Vagina (tissue), 2 donors: ENCODE data around the gene ARHGAP35. TPM values are rescaled to one million over a fixed set of nuclear protein-coding genes. Genes with fewer than 3 reads are reported as not detected.

Experiments
- DNase-seq, 2 donors: peaks; one replicate each; pipeline ENCODE4 v3.0.0-alpha.2; 2017; ENCODE audit errors: extremely low spot score in 2 of 2
- H3K27ac ChIP-seq: fragments of 200-600 bp; sonication (generic); one replicate; pipeline ENCODE4 v1.5.1; 2019
- H3K27me3 ChIP-seq: fragments of 200-600 bp; sonication (generic); one replicate; pipeline ENCODE4 v1.5.1; 2019
- H3K36me3 ChIP-seq, 2 donors: fragments of 200-600 bp; sonication (generic); one replicate each; pipeline ENCODE4 v1.5.1; 2017 to 2019
- H3K4me1 ChIP-seq: fragments of 200-600 bp; sonication (generic); one replicate; pipeline ENCODE4 v1.5.1; 2019
- H3K4me3 ChIP-seq, 2 donors: fragments of 200-600 bp; sonication (generic); 1 replicate in 1 of 2; 2 replicates in 1 of 2; pipeline ENCODE4 v1.5.1; 2016 to 2019
- H3K9me3 ChIP-seq: fragments of 200-600 bp; sonication (generic); one replicate; pipeline ENCODE4 v1.5.1; 2019
- CTCF ChIP-seq, 3 experiments: fragments of 450-650 bp in 2 of 3; fragments of 200-600 bp in 1 of 3; sonication (generic) in 1 of 3; IDR thresholded peaks; one replicate each; pipeline ENCODE4 v1.5.1; 2017 to 2019; ENCODE audit warnings: antibody characterized with exemption in 3 of 3, mild to moderate bottlenecking in 2 of 3, moderate library complexity in 2 of 3
- POLR2A ChIP-seq, 2 donors: fragments of 450-650 bp; IDR thresholded peaks; one replicate each; pipeline ENCODE4 v1.6.1; 2017; ENCODE audit warnings: antibody characterized with exemption in 2 of 2, mild to moderate bottlenecking in 2 of 2, moderate library complexity in 2 of 2
- POLR2AphosphoS5 ChIP-seq, 2 donors: sonication (generic); formaldehyde crosslinking; IDR thresholded peaks; one replicate each; pipeline ENCODE4 v1.9.0; 2017; ENCODE audit warnings: antibody characterized with exemption in 2 of 2, mild to moderate bottlenecking in 2 of 2, low read depth in 1 of 2; ENCODE audit not compliant: insufficient read depth in 1 of 2
- intact Hi-C: fragments of 100-400 bp; cut with DNase I; formaldehyde crosslinking; loops from one replicate; pipeline ENCODE4 v1.15.1; 2023
- total RNA-seq: library from RNA; depleted of rRNA; stranded (reverse); fragments of >200 nt; gene quantifications from one replicate; pipeline ENCODE4 v1.2.3, GENCODE V29; 2016

Gene ARHGAP35
- total RNA-seq, 1 donor from 2014 or later, result 42.5 TPM

- intact Hi-C loops, result no loop called here
- no peak for TF ChIP-seq POLR2AphosphoS5 (IDR thresholded peaks at IDR 0.05; ENCODE audit: insufficient read depth in 1 of 2, low read depth in 1 of 2)
- Histone ChIP-seq H3K4me1 (peaks cover 57% of the 10 kb centered on the region), H3K4me3 (no peak overlapping the region), H3K27me3 (no peaks in the 10 kb centered on the region), H3K9me3 (no peaks in the 10 kb centered on the region), H3K36me3 (no peaks in the 10 kb centered on the region), H3K27ac (no peak overlapping the region)
- DNase-seq, result no peak
These were observed 26.5 kb downstream of the ARHGAP35 start for GRCh38 chr19:46887240-46887782.

GRCh38 chr19:46890423-46891170 lies 29.8 kb downstream of the ARHGAP35 start:
- no peaks in the 10 kb centered on the region for H3K27me3 ChIP-seq
- peaks cover 51% of the 10 kb centered on the region for H3K4me1 ChIP-seq
- no peaks in the 10 kb centered on the region for H3K36me3 ChIP-seq
- no peak for DNase-seq
- TF ChIP-seq CTCF (IDR thresholded peaks at IDR 0.05) (no peak), POLR2AphosphoS5 (IDR thresholded peaks at IDR 0.05; ENCODE audit: insufficient read depth in 1 of 2, low read depth in 1 of 2) (no peak), POLR2A (IDR thresholded peaks at IDR 0.05) (no peak)
- no peak overlapping the region for H3K4me3 ChIP-seq
- H3K27ac ChIP-seq, result no peak overlapping the region
- no peaks in the 10 kb centered on the region for H3K9me3 ChIP-seq
- intact Hi-C loops, result no loop called here

- Histone ChIP-seq H3K36me3 (no peaks in the 10 kb centered on the region), H3K27me3 (no peaks in the 10 kb centered on the region), H3K27ac (no peak overlapping the region), H3K4me1 (peaks cover 38% of the 10 kb centered on the region), H3K9me3 (no peaks in the 10 kb centered on the region), H3K4me3 (no peak overlapping the region)
- no peak for DNase-seq
- TF ChIP-seq POLR2AphosphoS5 (IDR thresholded peaks at IDR 0.05; ENCODE audit: insufficient read depth in 1 of 2, low read depth in 1 of 2) (no peak), CTCF (IDR thresholded peaks at IDR 0.05) (no peak), POLR2A (IDR thresholded peaks at IDR 0.05) (no peak)
- intact Hi-C loops, result no loop called here
These were observed 31.7 kb downstream of the ARHGAP35 start for GRCh38 chr19:46892252-46893179.

GRCh38 chr19:46896076-46896794 lies 35.4 kb downstream of the ARHGAP35 start:
- DNase-seq, result no peak
- Histone ChIP-seq H3K27ac (no peak overlapping the region), H3K4me3 (no peak overlapping the region), H3K36me3 (no peaks in the 10 kb centered on the region), H3K4me1 (peaks cover 51% of the 10 kb centered on the region), H3K9me3 (no peaks in the 10 kb centered on the region), H3K27me3 (no peaks in the 10 kb centered on the region)
- no peak for TF ChIP-seq POLR2AphosphoS5 (IDR thresholded peaks at IDR 0.05; ENCODE audit: insufficient read depth in 1 of 2, low read depth in 1 of 2)
- TF ChIP-seq POLR2A (IDR thresholded peaks at IDR 0.05), result no peak
- no peak for TF ChIP-seq CTCF (IDR thresholded peaks at IDR 0.05)
- intact Hi-C loops, result no loop called here

GRCh38 chr19:46898731-46899130 lies 37.9 kb downstream of the ARHGAP35 start:
- no peaks in the 10 kb centered on the region for H3K9me3 ChIP-seq
- peaks cover 63% of the 10 kb centered on the region for H3K4me1 ChIP-seq
- intact Hi-C loops, result no loop called here
- no peaks in the 10 kb centered on the region for H3K36me3 ChIP-seq
- no peak for DNase-seq
- TF ChIP-seq POLR2A (IDR thresholded peaks at IDR 0.05) (peak in 1 of 2 donors; percentile 6), POLR2AphosphoS5 (IDR thresholded peaks at IDR 0.05; ENCODE audit: insufficient read depth in 1 of 2, low read depth in 1 of 2) (peak in 1 of 2 donors; percentile 30), CTCF (IDR thresholded peaks at IDR 0.05) (no peak)
- no peak overlapping the region for H3K4me3 ChIP-seq
- H3K27me3 ChIP-seq, result no peaks in the 10 kb centered on the region
- no peak overlapping the region for H3K27ac ChIP-seq
